HL-60/S4 (cell line): ENCODE measurements around the gene ETV3L.

Experiments
- in situ Hi-C: fragments of 300-500 bp; cut with MboI; formaldehyde crosslinking; loops from 2 replicates; pipeline ENCODE4 v1.14.3; 2022; ENCODE audit warnings: low sequenced_read_pairs

The ETV3L gene

GRCh38 chr1:157132616-157133167 is 33.1 kb upstream of the ETV3L start:
- in situ Hi-C loops = no loop called here

DNA sequence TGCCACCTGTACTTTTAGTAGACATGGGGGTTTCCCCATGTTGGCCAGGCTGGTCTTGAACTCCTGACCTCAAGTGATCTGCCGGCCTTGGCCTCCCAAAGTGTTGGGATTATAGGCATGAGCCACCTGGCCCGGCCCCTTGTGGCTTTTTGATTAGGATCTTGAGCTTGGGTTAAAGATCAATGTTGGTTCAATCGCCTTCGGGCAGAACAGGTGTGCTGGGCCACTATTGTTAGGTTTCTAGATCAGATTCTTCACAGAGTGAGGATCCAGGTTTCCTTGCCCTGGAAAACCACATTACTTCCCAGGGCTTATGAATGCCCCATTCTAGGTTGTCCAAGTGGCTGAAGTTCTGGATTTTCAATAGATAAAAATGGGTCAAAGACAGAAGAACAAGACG is 32.5 kb upstream of the ETV3L start:
- in situ Hi-C loops = no loop called here

GRCh38 chr1:157131281-157131680 is 31.7 kb upstream of the ETV3L start:
- in situ Hi-C loops = no loop called here

- in situ Hi-C loops = no loop called here
Measured at GRCh38 chr1:157124855-157125254, 25.2 kb upstream of the ETV3L start.

DNA sequence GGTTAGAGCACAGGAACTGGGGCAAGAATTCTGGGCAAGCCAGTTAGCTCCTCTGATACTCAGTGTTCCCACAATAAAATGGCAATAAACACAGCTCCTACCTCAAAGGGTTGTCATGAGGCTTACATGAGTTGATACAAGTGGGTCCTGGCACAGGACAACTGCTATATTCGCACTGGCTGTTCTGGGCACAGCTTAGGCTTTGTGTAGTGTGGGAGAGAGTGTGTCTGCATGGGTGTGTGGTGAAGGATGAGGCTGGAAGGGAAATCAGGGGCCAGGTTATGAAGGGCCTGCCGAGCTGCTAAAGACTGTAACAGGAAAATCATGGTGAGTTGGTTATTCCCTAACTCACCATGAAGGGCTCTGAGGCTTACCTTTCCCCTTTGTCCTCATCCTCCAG is 19.8 kb upstream of the ETV3L start:
- in situ Hi-C loops = no loop called here

- in situ Hi-C loops = no loop called here
Measured at GRCh38 chr1:157119008-157119407, 19.4 kb upstream of the ETV3L start.

DNA sequence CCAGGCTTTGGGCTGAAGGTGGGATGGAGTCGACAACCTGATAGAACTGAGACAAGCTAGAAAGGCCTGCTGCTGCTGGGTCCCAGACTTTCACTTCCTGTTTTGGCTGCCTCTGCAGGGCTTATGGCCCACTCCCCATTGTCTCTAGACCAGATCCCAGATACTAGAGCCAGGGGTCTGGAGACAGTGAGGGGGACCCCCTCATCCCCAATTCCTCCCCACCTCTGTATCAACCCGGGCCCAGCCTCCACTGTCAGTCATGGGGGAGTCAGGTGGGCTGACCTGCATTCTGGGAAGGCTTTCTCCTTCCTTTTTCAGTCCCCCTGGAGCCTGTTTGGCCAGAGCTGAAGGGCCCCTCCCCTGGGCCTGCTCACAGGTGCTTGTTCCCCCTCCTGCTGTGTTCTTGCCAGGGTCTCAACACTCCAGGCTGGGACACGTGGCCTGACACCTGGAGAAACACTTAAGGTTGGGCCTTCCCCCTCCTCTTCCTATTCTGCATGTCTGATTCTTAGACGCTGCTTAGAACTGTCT is 18.0 kb upstream of the ETV3L start:
- in situ Hi-C loops = no loop called here

GRCh38 chr1:157116737-157117103 is 17.1 kb upstream of the ETV3L start:
- in situ Hi-C loops = no loop called here

DNA sequence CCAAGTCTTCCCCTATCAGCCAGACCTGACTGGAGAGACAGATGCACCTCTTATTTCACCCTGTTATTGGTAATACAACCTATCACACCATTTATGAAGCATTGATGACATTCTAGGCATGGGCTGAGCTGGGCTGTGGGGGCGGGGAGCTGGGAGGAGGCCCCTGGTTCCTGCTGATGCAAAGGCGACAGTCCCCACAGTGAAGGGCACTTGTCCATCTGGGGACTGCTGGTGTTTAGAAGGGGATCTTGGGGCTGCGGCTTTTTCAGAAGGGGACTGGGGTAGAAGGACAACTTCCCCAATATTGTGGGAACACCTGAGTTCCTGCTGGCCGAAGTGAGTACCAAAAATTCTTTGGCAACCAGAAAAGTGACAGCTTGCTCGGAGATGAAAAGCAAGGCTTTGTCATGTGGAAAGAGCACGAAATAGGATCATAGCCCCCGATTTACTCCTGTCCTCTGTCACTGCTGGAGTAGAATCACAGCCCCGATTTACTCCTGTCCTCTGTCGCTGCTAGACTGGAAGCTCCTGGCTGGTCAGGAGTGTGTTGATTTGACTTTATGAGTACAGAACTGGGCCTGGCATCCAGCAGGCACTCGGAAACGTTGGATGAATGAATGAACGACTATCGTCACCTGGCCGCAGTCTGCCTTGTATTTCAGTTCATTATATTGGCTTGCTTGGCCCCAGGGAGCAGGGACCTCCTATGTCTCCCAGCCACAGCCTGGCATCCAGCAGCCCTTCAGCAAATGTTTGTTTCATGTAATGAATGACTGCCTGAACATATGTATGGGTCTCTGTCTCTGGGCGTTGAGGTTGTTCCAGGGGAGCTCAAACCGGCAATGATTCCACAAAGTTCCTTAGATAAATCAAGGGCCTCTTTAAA is 16.5 kb upstream of the ETV3L start:
- in situ Hi-C loops = no loop called here

DNA sequence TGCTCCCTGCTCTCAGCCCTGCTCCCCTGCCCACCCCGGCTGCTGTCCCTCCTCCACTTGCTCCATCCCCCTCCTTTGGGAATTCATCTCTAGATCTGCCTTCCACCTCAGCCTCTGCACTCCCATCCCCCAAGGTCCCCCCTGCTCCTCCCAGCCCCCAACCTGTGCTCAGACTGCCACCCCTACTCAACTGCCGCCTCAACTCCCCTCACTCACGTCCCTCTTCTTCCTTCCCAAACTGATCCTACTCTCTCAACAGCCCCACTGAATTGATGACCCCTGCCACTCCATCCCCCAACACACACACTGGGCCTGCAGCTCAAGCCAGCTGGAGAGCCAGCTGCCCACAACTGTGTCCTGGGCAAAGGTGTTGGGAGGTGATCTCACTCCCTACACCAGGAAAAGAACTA is 15.8 kb upstream of the ETV3L start:
- in situ Hi-C loops = no loop called here

DNA sequence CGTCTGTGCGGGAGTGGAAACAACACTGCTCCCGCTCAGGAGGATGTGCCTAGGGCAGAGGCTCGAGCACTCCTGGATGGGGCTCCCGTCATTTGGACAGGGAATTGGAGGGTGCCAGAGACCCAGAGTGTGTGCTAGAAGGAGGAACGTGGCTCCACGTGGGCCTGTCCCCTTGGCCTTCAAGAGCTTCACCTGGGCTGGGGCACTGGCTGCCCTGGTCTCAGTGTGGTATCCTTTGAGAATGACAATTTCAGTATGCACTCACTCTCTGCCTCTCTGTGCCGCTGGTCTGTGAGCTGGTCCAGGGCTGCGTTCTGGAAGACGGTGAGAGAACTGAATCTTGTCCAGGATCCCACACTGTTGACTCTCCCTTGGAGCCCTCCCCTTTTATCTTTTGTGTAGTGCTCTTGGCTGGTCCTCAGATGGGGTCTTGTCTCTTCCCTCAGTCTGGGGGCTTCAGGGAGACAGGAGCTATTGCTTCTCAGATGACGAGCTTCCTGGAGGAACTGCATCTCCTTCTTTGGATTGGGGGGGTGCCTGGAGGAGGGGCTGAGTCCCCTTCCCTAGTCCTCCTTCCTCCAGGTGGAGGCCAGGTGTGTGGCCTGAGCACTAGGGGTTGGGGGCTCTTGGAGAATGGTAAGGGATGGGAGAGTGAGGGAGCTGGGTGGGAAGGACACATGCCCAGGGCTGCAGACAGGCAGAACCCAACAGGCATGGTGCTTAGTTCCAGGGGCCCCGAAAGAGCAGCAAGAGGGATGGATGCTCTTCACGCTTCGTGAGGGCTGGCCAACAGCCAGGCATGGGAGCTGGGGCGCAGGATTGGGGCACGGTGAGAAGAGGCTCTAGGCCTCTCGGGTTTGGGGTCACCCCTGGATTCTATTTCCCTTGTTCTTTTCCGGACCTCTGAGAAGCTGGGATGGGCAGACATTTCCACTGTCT is 14.8 kb upstream of the ETV3L start:
- in situ Hi-C loops = no loop called here

GRCh38 chr1:157113631-157114030 is 14.0 kb upstream of the ETV3L start:
- in situ Hi-C loops = no loop called here

GRCh38 chr1:157113106-157113505 is 13.5 kb upstream of the ETV3L start:
- in situ Hi-C loops = no loop called here

GRCh38 chr1:157112186-157112867 is 12.7 kb upstream of the ETV3L start:
- in situ Hi-C loops = no loop called here

DNA sequence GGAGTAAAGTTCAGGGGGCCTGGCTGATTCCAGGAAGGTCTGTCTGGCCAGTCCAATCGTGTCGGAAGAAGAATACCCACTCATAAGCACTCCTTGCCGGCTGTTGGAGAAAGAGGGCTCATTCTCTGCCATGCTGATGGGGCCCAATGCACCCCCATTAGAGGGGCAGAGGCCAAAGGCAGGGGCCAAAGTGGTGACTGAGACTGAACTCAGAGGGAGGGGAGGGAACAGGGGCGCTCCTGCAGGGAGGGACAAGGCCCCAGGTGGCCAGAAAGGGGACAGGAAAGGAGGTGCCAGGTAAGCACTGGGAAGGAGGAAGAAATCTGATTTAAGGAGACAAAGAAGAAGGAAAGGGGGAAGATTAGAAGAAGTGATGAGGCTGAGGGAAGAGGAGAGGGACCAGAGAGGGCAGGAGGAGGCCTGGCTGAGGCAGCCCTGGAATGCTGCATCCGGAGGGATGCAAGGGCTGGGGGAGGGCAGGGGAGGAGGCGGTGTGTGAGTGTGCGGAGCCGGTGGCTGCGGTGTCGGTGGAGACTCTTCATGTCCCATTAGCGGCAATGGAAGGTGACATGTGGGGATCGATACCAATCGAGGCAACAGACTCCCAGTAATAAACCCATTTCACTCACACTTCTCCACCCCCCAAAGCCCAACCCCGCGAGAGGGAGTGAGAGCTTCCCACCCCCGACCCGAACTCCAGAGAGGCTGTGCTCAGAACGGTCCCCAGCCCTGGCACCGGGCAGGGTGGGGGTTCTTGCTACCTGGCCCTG is 12.0 kb upstream of the ETV3L start:
- in situ Hi-C loops = no loop called here

- in situ Hi-C loops = no loop called here
Measured at GRCh38 chr1:157110686-157111085, 11.1 kb upstream of the ETV3L start.

DNA sequence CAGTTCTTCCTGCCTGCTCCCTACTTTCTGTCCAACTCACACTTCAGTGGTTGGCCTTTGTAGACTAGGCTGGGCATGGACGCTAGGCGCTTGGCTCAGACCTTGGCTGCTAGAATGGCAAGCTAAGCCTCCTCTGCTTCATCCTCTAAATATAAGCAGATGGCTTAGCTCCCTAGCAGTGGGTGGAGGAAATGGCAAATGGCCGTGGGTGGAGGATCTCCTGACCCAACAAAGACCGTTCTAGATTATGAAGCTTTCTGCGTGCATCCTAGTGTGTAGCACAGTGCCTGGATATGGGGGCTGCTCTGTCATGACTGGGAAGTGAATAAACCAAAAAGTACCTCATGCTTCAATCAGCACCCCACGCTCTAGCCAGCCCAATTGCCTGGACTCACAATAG is 10.4 kb upstream of the ETV3L start:
- in situ Hi-C loops = no loop called here

- in situ Hi-C loops = no loop called here
Measured at GRCh38 chr1:157108448-157108847, 8.8 kb upstream of the ETV3L start.

- in situ Hi-C loops = no loop called here
Measured at GRCh38 chr1:157107702-157108101, 8.1 kb upstream of the ETV3L start.

DNA sequence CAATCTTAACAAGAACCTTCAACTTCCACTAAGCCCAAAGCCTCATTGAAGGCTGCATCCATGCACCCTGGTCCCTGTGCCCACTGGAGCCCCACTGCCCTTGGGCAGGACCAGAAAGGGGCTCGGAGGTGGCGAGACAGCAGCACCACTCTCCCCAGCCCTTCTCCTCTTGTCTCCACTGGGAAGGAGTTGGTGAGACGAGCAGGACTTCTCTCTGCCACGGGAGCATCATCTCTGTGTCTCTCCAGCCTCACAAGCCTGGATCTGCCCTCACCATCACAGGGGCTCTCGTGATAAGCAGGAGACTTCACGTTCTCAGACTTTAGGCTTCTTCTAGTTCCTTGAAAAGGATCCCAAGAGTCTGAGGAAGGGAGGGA is 7.2 kb upstream of the ETV3L start:
- in situ Hi-C loops = no loop called here
